K562 (cell line): Measurements from ENCODE around the gene SPRED2. TPM values are rescaled to one million over a fixed set of nuclear protein-coding genes. Genes with fewer than 3 reads are reported as not detected.

Experiments
- ATAC-seq: fragments of 200-7000 bp; cut with Tn5 transposase; 3 replicates; pipeline ENCODE4 v1.9.1; 2020; ENCODE audit warnings: moderate library complexity
- BruUV-seq: library from RNA; stranded (reverse); fragments of 400-500 nt; replicated peaks from 2 replicates; lab custom pipeline; 2021; lab: Mats Ljungman, UMichigan
- CTCF ChIA-PET: fragments of 300-600 bp; formaldehyde crosslinking; extraction: SDS; loops from one replicate; lab custom pipeline; 2021; ENCODE audit warnings: low intra/inter-chr PET ratio; lab: Yijun Ruan, JAX
- POLR2A ChIA-PET: fragments of 300-600, 350-650 bp; sonication (Branson Sonifier 250); formaldehyde crosslinking; extraction: SDS; loops from one replicate; lab custom pipeline; 2021; ENCODE audit warnings: antibody characterized with exemption, inconsistent platforms; lab: Yijun Ruan, JAX
- DNase-seq, 4 experiments: peaks; one replicate each; pipeline versions ENCODE4 v3.0.0 to v3.0.0-alpha.2; 2011 to 2018; ENCODE audit warnings: low spot score in 3 of 4, mixed read lengths in 3 of 4; ENCODE audit errors: extremely low read depth in 1 of 4
- FAIRE-seq: peaks from 2 replicates; lab custom pipeline; 2011; peaks lifted over from hg19 to GRCh38; lab: Jason Lieb, UNC
- H2AFZ ChIP-seq: 2 replicates; pipeline ENCODE4 v1.6.0; 2011; ENCODE audit warnings: low read depth, low read length, control low read depth, inconsistent platforms
- H3K27ac ChIP-seq: fragments of 200-600 bp; 3 replicates; pipeline ENCODE4 v1.8.0; 2011; ENCODE audit warnings: low read depth, mild to moderate bottlenecking, control low read depth, inconsistent platforms, low read length, moderate library complexity, mixed read lengths; ENCODE audit errors: extremely low read depth
- H3K27me3 ChIP-seq, 2 experiments: fragments of 300-600 bp in 1 of 2; 2 replicates in 1 of 2; 3 replicates in 1 of 2; pipeline versions ENCODE4 v1.6.0 to v1.8.0; 2011; ENCODE audit warnings: inconsistent platforms in 2 of 2, low read length in 2 of 2, mild to moderate bottlenecking in 1 of 2, mixed read lengths in 1 of 2, moderate library complexity in 1 of 2; ENCODE audit not compliant: control insufficient read depth in 2 of 2, insufficient read depth in 2 of 2
- H3K36me3 ChIP-seq: fragments of 300-600 bp; 3 replicates; pipeline ENCODE4 v1.8.0; 2011; ENCODE audit warnings: mild to moderate bottlenecking, low read length, inconsistent platforms; ENCODE audit not compliant: control insufficient read depth, insufficient read depth
- H3K4me1 ChIP-seq, 2 experiments: fragments of 200-600 bp in 1 of 2; replicated peaks in 1 of 2; 2 replicates in 1 of 2; 3 replicates in 1 of 2; pipeline versions ENCODE4 v1.5.1 to v1.8.0; 2011; ENCODE audit warnings: inconsistent platforms in 2 of 2, low read length in 2 of 2, mild to moderate bottlenecking in 1 of 2, mixed read lengths in 1 of 2, moderate library complexity in 1 of 2; ENCODE audit not compliant: control insufficient read depth in 2 of 2, insufficient read depth in 2 of 2
- H3K4me2 ChIP-seq: 2 replicates; pipeline ENCODE4 v1.6.1; 2011; ENCODE audit warnings: low read length, control low read depth, inconsistent platforms, mixed read lengths; ENCODE audit not compliant: insufficient read depth
- H3K4me3 ChIP-seq: fragments of 200-600 bp; sonication (generic), shearing (Covaris generic); 2 replicates; pipeline ENCODE4 v1.5.1; 2016; ENCODE audit warnings: control low read depth, inconsistent platforms
- H3K79me2 ChIP-seq: fragments of 200-600 bp; 3 replicates; pipeline ENCODE4 v1.8.0; 2011; ENCODE audit warnings: low read length, inconsistent platforms; ENCODE audit not compliant: control insufficient read depth, insufficient read depth
- H3K9ac ChIP-seq, 2 experiments: 2 replicates each; pipeline versions ENCODE4 v1.6.0 to v1.6.1; 2011; ENCODE audit warnings: low read depth in 2 of 2, low read length in 2 of 2, control low read depth in 1 of 2, inconsistent platforms in 1 of 2, mild to moderate bottlenecking in 1 of 2, mixed read lengths in 1 of 2; ENCODE audit not compliant: insufficient read depth in 1 of 2
- H3K9me1 ChIP-seq: one replicate; pipeline ENCODE4 v1.6.0; 2011; ENCODE audit warnings: inconsistent platforms, mild to moderate bottlenecking, low read length, moderate library complexity; ENCODE audit not compliant: control insufficient read depth, insufficient read depth
- H3K9me3 ChIP-seq: replicated peaks from 2 replicates; pipeline ENCODE4 v1.5.1; 2011; ENCODE audit warnings: low read depth, low read length, inconsistent platforms; ENCODE audit not compliant: control insufficient read depth, insufficient read depth
- H4K20me1 ChIP-seq: replicated peaks from 2 replicates; pipeline ENCODE4 v1.6.1; 2011; ENCODE audit warnings: low read length, inconsistent platforms, mixed read lengths; ENCODE audit not compliant: control insufficient read depth, insufficient read depth
- BCL6 ChIP-seq: fragments of 250-450 bp; sonication (Bioruptor Pico); IDR thresholded peaks from 2 replicates; pipeline ENCODE4 v1.4.0; 2020
- CBFA2T3 ChIP-seq: fragments of 450-650 bp; IDR thresholded peaks from 2 replicates; pipeline ENCODE4 v1.6.1; 2017
- CC2D1A ChIP-seq: fragments of 450-650 bp; IDR thresholded peaks from 2 replicates; pipeline ENCODE4 v1.6.1; 2017; ENCODE audit warnings: mild to moderate bottlenecking
- EP300 ChIP-seq: IDR thresholded peaks from 2 replicates; pipeline ENCODE4 v1.6.1; 2012; ENCODE audit warnings: low read length, improper control_type of control experiment
- FOXO4 ChIP-seq: fragments of 450-650 bp; formaldehyde crosslinking; IDR thresholded peaks from 2 replicates; pipeline ENCODE4 v1.4.0; 2020; ENCODE audit warnings: mild to moderate bottlenecking, moderate library complexity
- GMEB1 ChIP-seq: fragments of 250-450 bp; sonication (Bioruptor Pico); IDR thresholded peaks from 2 replicates; pipeline ENCODE4 v1.4.0; 2020; ENCODE audit warnings: mild to moderate bottlenecking
- HDAC6 ChIP-seq: IDR thresholded peaks from 2 replicates; pipeline ENCODE4 v1.6.1; 2012; ENCODE audit warnings: low read depth, mild to moderate bottlenecking, control low read depth, inconsistent platforms, low read length, moderate library complexity
- NFRKB ChIP-seq: fragments of 450-650 bp; IDR thresholded peaks from 2 replicates; pipeline ENCODE4 v1.6.1; 2016; ENCODE audit warnings: low read depth
- NR2C2 ChIP-seq, 2 experiments: fragments of 200-800 bp in 1 of 2; sonication (Bioruptor generic) in 1 of 2; sonication (generic) in 1 of 2; formaldehyde crosslinking in 1 of 2; IDR thresholded peaks; 2 replicates each; pipeline versions ENCODE4 v1.6.1 to v1.8.0; 2016 to 2022; ENCODE audit warnings: mild to moderate bottlenecking in 1 of 2, missing compliant biosample characterization in 1 of 2, missing genetic modification characterization in 1 of 2, missing genetic modification reagents in 1 of 2
- SMARCB1 ChIP-seq: IDR thresholded peaks from 2 replicates; pipeline ENCODE4 v1.6.1; 2011; ENCODE audit warnings: improper control_type of control experiment, low read depth; ENCODE audit not compliant: insufficient read length
- SPI1 ChIP-seq: IDR thresholded peaks from 2 replicates; pipeline ENCODE4 v1.6.1; 2011; ENCODE audit warnings: low read depth, low read length, control low read depth, borderline replicate concordance
- ZNF174 ChIP-seq: fragments of 250-450 bp; sonication (Bioruptor Pico); IDR thresholded peaks from 2 replicates; pipeline ENCODE4 v1.4.0; 2020; ENCODE audit warnings: mild to moderate bottlenecking
- ZNF224 ChIP-seq: sonication (generic); formaldehyde crosslinking; IDR thresholded peaks from 2 replicates; pipeline ENCODE4 v1.8.0; 2022; ENCODE audit warnings: mild to moderate bottlenecking, missing genetic modification reagents
- ZNF263 ChIP-seq: sonication (generic); formaldehyde crosslinking; IDR thresholded peaks from 2 replicates; pipeline ENCODE4 v1.8.0; 2022; ENCODE audit warnings: mild to moderate bottlenecking, missing genetic modification reagents, borderline replicate concordance
- WGBS: fragments of 100-300 bp; shearing (Covaris generic); methylation state at CpG from one replicate; pipeline ENCODE4 v1.1.6; 2016; ENCODE audit warnings: low coverage, mixed read lengths; ENCODE audit not compliant: insufficient coverage; ENCODE audit errors: missing lambda C conversion rate; 5-methylcytosine and 5-hydroxymethylcytosine counted together
- in situ Hi-C: fragments of 300-500 bp; cut with MboI; formaldehyde crosslinking; loops from 4 replicates; pipeline ENCODE4 v1.15.0; 2018; ENCODE audit warnings: inconsistent platforms, mixed read lengths
- intact Hi-C: fragments of 100-400 bp; cut with micrococcal nuclease; formaldehyde crosslinking; loops from 2 replicates; pipeline ENCODE4 v1.14.2; 2022
- polyA plus RNA-seq, 8 experiments: library from polyadenylated mRNA; depleted of rRNA in 4 of 8; stranded (reverse) in 5 of 8; unstranded in 3 of 8; fragments of >200 nt; fragmentation: Nextera tagmentation in 2 of 8; fragmentation: Illumina TruSeq in 1 of 8; extraction: Ambion mirVana in 2 of 8; extraction: Trizol in 1 of 8; gene quantifications; 2 replicates each; pipeline versions ENCODE4 v1.2.1 to v1.2.3, GENCODE V29; 2011 to 2014; ENCODE audit warnings: inconsistent platforms in 1 of 8, missing spikeins in 1 of 8
- total RNA-seq, 7 experiments: library from RNA; depleted of rRNA in 6 of 7; stranded (reverse); fragments of >200 nt in 6 of 7; fragmentation: Illumina TruSeq in 2 of 7; extraction: Trizol in 2 of 7; gene quantifications; 2 replicates each; pipeline versions ENCODE4 v1.2.1 to v1.2.3, GENCODE V29; 2011 to 2021; ENCODE audit warnings: low replicate concordance in 1 of 7

Gene SPRED2
- total and polyA plus RNA-seq, 9 of the 15 experiments (the other 6 are each of a cell fraction or from before 2014, with no cell fraction given), result 4.6 to 50.8 (median 14.1) TPM

- CTCF ChIA-PET, result interaction anchor here (0.6 to 1.6 kb wide), 2 partner anchors 86 to 99 kb away, joined by 3 read pairs; no protein-coding TSS in a partner anchor
- BruUV-seq, result no TSS peak
- FAIRE-seq, result peak; percentile 54
- no peak overlapping the region for H2AFZ ChIP-seq
- no peaks in the 10 kb centered on the region for H3K27me3 ChIP-seq
- peak; percentile 46 to 68 (median 60) for DNase-seq
- H3K36me3 ChIP-seq, result peaks cover 2% of the 10 kb centered on the region; the same call in 1 of the 3 replicates
- H3K9me1 ChIP-seq, result peaks cover 5% of the 10 kb centered on the region
- in situ Hi-C loops (no loop called here), intact Hi-C loops (no loop called here)
- ATAC-seq, result peak; percentile 28
- 42% methylated on average over 10 of the region's 10 CpGs for WGBS
- POLR2A ChIA-PET, result interaction anchor here (0.7 to 2.5 kb wide), 5 partner anchors 15 to 586 kb away, joined by 3 to 12 read pairs (median 3); no protein-coding TSS in a partner anchor
- no peaks in the 10 kb centered on the region for H3K9me3 ChIP-seq
- peak overlapping the region; percentile 66; the same call in 2 of the 3 replicates for H3K27ac ChIP-seq
- H3K4me3 ChIP-seq, result no peak overlapping the region
- H3K79me2 ChIP-seq, result peaks cover 98% of the 10 kb centered on the region
- H3K9ac ChIP-seq, result peak overlapping the region; percentile 33 to 41; a peak in 1 of 4 replicates
- peak overlapping the region; percentile 61 for H3K4me2 ChIP-seq
- peaks cover 21 to 33% of the 10 kb centered on the region in 2 experiments for H3K4me1 ChIP-seq
- peaks cover 31% of the 10 kb centered on the region for H4K20me1 ChIP-seq
- no peak for TF ChIP-seq GMEB1 (CRISPR knock-in tag)
- TF ChIP-seq SMARCB1, result no peak
- peak; percentile 50; the same call in 1 of the 2 replicates for TF ChIP-seq CBFA2T3
- TF ChIP-seq NFRKB, result no peak
- no peak for TF ChIP-seq ZNF174 (CRISPR knock-in tag)
- no peak for TF ChIP-seq HDAC6
- peak; percentile 87 for TF ChIP-seq SPI1
- TF ChIP-seq ZNF224 (CRISPR knock-in tag), result no peak
- TF ChIP-seq NR2C2 (CRISPR knock-in tag; IDR thresholded peaks at IDR 0.05), result no peak
- TF ChIP-seq NR2C2 (tag; IDR thresholded peaks at IDR 0.05), result no peak
- no peak for TF ChIP-seq ZNF263 (CRISPR knock-in tag)
- no peak for TF ChIP-seq FOXO4 (CRISPR knock-in tag)
- TF ChIP-seq BCL6 (CRISPR knock-in tag), result no peak
- TF ChIP-seq CC2D1A, result no peak
- peak; percentile 77 for TF ChIP-seq EP300
Measured at GRCh38 chr2:65351234-65351947, 81.0 kb downstream of the SPRED2 start.
